ENCODE data around the gene GFOD1. TPM values are rescaled to one million over a fixed set of nuclear protein-coding genes. Genes with fewer than 3 reads are reported as not detected.

The GFOD1 gene
- total RNA-seq, 1 donor from 2014 or later, result 41.7 TPM

Other genes with a start within 250 kb of the GFOD1 start
- gene TBC1D7, start 159.1 kb downstream of the GFOD1 start, total RNA-seq, result 15.0 and 16.6 TPM in 2 replicates
- 9.7 and 10.6 TPM in 2 replicates for gene SIRT5, start 87.0 kb upstream of the GFOD1 start, total RNA-seq
- 72.8 and 75.2 TPM in 2 replicates for gene NOL7, start 127.7 kb upstream of the GFOD1 start, total RNA-seq
- 23.3 and 62.5 TPM in 2 replicates for gene RANBP9, start 224.2 kb upstream of the GFOD1 start, total RNA-seq

Measured in dermis blood vessel endothelial cell (primary cell).